Femur (tissue), 1 donor: Measurements from ENCODE around the gene PACSIN2.
"Not testable (repeated sequence)": the region's sequence is repeated elsewhere in the genome, so short reads cannot be mapped to it uniquely, and the experiment has no call there.

Experiments used
- DNase-seq: peaks from one replicate; pipeline ENCODE4 v3.0.0-alpha.2; 2017

The PACSIN2 gene

GRCh38 chr22:42943981-42944380, 71.0 kb downstream of the PACSIN2 start:
- no peak for DNase-seq

DNA sequence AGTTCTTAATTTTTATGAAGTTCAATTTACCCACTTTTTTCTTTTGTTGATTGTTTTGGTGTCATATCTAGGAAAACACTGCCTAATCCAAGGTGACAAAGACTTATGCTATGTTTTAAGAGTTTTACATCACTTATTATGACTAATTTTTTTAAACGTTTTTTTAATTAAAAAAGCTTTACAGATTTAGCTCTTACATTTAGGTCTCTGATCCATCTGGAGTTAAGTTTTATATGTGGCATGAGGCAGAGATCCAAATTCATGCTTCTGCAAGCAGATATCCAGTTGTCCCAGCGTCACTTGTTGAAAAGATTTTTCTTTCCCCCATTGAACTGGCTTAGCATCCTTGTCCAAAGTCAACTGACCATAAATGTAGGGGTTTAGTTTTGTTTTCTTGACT, 72.6 kb downstream of the PACSIN2 start:
- no peak for DNase-seq

GRCh38 chr22:42939941-42940653, 74.9 kb downstream of the PACSIN2 start:
- no peak for DNase-seq

GRCh38 chr22:42939451-42939881, 75.5 kb downstream of the PACSIN2 start:
- DNase-seq: no peak

- DNase-seq: no peak
Measured at GRCh38 chr22:42938976-42939375, 76.0 kb downstream of the PACSIN2 start.

- no peak for DNase-seq
Measured at GRCh38 chr22:42938449-42938848, 76.5 kb downstream of the PACSIN2 start.

- DNase-seq: no peak
Measured at GRCh38 chr22:42937164-42937843, 77.6 kb downstream of the PACSIN2 start.

- DNase-seq: not testable (repeated sequence)
Measured at GRCh38 chr22:42936680-42937079, 78.3 kb downstream of the PACSIN2 start.

DNA sequence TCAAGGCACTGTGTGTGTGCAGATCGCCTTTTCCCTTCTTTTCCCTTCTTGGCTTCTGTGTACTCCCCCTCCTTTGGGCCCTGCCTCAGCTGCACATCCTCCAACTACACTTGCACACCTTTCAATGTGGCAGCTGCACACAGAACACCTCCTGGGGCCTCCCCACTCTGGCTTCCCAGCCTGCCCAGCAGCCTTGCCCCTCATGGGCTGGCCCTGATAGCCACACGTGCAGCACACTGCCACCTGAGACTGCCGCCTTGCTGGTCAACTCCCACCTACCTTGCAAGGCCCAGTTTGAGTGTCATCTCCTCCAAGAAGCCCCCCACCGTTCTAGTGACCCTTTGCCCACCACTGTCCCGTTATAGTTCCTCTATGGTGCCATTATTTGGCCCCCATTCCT, 80.6 kb downstream of the PACSIN2 start:
- DNase-seq: no peak

- DNase-seq: peak; percentile 74
Measured at GRCh38 chr22:42933485-42934091, 81.4 kb downstream of the PACSIN2 start.

DNA sequence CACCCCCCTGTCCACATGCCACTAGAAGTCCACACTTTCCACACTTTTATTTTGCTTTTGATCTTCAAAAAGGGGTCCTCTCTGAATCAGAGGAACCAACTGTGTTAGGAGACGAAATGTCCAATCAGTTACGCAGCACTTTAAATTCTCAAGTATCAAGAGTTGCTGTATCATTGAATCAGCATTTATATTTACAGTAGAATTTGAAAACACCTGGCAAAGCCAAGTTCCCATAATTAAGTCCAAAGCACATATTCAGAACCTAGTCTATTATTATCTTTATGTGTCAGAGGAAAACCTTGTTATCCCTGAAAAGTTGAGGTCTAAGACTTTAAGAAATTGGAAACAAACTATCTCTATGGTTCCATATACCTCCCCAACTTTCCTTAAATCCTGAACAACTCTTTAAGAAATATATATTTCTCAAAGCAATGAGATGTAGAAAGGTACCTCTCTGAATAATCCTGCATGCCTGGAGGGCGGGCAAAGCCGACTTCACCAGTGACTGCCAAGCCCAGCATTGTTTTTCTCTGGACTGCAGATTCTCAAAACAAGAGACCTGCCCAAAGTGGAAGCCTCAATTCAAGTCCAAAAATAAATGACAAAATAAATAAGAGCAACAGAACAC, 82.0 kb downstream of the PACSIN2 start:
- DNase-seq: no peak

DNA sequence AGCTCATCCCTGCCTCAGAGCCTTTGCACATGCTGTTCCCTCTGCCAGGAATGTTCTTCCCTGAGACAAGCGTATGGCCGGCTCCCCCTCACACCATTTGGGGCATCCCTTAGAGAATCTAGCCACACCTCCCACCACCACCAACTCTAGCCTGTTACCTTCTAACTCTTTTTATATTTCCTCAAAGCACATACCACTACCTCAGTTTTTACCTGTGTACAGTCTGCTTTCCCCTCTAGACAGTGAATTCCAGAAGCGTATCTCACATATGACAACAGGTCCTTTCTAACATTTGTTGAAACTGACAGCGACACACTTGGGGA, 82.8 kb downstream of the PACSIN2 start:
- no peak for DNase-seq

DNA sequence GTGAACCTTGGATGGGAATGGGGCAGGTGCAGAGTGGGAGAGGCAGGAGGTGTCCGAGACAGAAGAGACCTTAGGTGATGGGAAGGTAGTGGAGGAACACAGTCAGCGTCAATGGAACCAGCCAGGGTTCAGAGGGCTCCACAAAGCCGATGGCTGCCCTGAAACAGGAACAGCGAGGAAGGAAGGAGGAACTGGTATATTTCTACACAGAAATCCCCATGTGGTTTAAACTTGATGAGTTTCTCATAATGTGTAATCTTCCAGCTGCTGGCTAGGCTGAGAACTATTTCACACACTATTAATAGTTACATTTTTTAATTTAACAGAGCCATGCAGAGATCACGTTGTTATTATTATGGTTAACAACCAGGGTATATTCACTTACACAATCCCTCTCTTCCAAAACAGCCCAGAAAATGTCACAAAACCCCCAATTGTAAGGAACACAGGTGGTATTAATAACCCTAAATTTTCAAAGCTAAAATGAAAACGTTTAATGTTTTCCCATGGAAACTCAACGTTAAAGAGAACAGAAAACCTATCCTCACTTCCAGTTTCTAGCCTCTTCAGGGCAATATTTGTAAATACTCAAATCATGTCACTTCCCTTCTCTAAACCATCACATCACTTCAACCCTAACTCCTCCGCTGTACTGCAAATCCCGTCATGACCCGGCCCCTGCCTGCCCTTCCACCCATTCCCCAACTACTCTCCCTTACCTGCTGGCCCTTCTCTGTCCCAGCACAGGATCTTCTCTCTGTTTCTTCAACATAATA, 83.3 kb downstream of the PACSIN2 start:
- DNase-seq: no peak

- no peak for DNase-seq
Measured at GRCh38 chr22:42930810-42931420, 84.0 kb downstream of the PACSIN2 start.

DNA sequence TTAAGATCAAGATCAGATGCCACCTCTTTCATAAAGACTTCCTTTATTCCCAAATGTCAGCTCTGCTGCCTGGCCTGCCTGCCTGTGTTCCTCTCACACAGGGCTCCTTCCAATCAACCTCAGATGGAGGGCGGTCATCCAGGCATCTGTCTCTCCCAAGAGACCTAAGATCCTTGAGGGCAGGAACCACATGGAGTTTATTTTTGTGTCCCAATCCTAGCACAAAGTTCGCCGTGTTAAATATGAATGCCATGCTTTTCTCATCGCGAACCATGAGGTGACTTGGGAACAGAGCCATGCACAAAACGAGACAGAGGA, 85.2 kb downstream of the PACSIN2 start:
- no peak for DNase-seq

DNA sequence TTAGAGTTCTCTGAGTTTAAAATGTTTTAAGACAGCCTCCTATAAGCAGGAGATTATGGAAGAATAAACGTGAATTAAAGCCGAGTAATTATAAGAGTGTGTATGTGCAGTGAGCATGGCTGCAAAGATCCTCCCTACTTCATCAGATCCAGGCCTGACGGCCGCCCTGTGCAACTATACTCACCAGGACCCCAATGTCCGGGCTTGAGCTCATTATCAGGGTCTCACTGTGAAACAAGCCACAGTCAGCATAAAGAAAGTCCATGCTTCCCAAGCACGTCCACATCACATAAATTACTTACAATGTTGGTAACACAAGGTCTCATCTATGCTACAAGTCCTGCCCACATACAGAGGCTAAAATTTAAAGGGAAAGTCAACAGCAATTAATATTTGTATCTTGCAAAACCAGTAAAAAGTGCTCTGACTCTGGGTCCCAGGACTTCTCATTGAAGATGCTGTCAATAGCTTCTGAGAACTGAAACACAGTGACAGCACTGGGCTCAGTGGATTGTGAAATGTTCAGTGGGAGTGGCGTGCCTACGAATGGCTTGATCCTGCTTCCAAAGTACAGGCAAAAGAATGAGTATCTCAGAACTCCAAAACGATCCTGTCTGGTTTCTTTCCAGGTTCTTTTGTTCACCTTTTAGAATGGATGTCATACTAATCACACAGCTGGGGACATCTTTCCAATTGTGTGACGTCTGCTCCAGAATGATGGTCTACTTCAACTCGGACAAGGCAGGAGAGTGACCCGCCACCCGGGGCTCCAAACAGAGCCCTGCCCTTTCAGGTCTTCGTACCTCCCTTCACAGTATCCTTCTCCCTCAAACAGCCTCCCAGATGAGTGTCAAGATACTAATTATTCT, 85.7 kb downstream of the PACSIN2 start:
- DNase-seq: no peak

DNA sequence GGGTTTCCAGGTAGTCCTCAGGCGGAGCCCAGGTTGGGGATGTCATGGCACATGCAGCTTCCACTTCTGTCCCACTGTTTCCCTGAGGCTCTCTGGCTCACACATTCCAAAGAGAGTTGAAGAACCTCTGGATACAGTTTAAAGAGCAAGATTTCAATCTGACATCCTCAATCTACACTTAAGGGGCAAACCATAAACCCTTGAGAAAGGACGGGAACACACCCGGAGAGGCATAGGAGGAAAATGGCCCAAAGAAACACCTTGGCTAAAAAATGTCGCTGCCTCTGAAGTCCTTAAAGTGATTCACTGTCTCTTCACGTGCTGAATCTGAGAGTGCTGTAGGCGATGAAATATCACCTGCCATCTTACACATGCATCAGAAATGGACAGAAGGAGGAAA, 87.0 kb downstream of the PACSIN2 start:
- DNase-seq: no peak

DNA sequence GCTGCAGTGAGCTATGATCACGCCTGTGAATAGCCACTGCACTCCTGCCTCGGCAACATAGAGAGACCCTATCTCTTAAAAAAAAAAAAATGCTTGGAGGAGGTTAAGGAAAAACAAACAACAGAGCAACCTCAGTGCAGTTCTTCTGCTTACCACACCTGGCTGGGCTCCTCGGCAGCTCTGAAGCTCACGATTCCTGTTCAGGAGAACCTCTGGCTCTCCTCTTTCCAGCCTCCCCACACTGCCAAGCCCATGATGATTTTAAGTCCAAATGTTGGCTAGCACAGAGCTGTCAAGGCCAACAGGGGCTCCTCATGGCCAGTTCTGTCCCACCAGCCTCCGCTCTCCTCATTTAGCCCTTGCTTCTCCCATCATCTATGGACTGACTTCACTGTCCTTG, 88.2 kb downstream of the PACSIN2 start:
- DNase-seq: no peak

GRCh38 chr22:42926104-42926503, 88.8 kb downstream of the PACSIN2 start:
- no peak for DNase-seq

GRCh38 chr22:42925598-42925997, 89.4 kb downstream of the PACSIN2 start:
- no peak for DNase-seq

- not testable (repeated sequence) for DNase-seq
Measured at GRCh38 chr22:42925031-42925430, 89.9 kb downstream of the PACSIN2 start.

- DNase-seq: no peak
Measured at GRCh38 chr22:42924436-42924835, 90.5 kb downstream of the PACSIN2 start.
